RWPE1 (cell line): Measurements from ENCODE around the gene COMMD10.
"Not testable (repeated sequence)": the region's sequence is repeated elsewhere in the genome, so short reads cannot be mapped to it uniquely, and the experiment has no call there.

Experiments
- CTCF ChIA-PET: fragments of 350-600 bp; sonication (Branson Sonifier 250); formaldehyde crosslinking; extraction: SDS; loops from one replicate; lab custom pipeline; 2021; lab: Yijun Ruan, JAX
- POLR2A ChIA-PET: fragments of 400-600 bp; formaldehyde crosslinking; extraction: SDS; loops from one replicate; lab custom pipeline; 2020; ENCODE audit warnings: antibody characterized with exemption; ENCODE audit not compliant: low non-redundant PET; lab: Yijun Ruan, JAX
- DNase-seq: peaks from one replicate; pipeline ENCODE4 v3.0.0; 2012; ENCODE audit warnings: low spot score
- H3K27ac ChIP-seq: fragments of 450-650 bp; 2 replicates; pipeline ENCODE4 v1.5.1; 2017
- TF ChIP-seq, protein P1 (sequence below): fragments of 450-650 bp; conservative IDR thresholded peaks from 2 replicates; pipeline ENCODE4 v1.5.1; 2017; ENCODE audit warnings: low read depth, mild to moderate bottlenecking

The COMMD10 gene

DNA sequence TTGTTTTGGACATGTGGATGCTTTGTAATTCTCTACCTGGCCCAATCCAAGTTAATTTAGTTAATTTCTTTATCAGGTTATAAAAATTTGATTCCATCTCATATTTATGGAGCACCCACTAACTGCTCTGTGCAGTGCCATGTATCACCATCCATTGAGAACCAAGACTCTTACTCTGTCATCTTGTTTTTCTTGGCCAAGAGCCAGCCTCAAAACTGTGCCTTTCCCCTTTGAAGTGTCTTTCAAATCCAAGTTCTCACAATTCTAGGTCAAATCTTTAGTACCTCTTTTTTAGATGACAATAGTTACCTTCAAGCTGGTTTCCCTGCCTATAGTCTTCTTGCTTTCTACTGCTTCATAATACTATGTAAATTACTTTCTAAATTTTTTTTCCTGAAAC lies 3.2 kb downstream of the COMMD10 start:
- DNase-seq = no peak
- no peak overlapping the region for H3K27ac ChIP-seq
- TF ChIP-seq, protein P1, sequence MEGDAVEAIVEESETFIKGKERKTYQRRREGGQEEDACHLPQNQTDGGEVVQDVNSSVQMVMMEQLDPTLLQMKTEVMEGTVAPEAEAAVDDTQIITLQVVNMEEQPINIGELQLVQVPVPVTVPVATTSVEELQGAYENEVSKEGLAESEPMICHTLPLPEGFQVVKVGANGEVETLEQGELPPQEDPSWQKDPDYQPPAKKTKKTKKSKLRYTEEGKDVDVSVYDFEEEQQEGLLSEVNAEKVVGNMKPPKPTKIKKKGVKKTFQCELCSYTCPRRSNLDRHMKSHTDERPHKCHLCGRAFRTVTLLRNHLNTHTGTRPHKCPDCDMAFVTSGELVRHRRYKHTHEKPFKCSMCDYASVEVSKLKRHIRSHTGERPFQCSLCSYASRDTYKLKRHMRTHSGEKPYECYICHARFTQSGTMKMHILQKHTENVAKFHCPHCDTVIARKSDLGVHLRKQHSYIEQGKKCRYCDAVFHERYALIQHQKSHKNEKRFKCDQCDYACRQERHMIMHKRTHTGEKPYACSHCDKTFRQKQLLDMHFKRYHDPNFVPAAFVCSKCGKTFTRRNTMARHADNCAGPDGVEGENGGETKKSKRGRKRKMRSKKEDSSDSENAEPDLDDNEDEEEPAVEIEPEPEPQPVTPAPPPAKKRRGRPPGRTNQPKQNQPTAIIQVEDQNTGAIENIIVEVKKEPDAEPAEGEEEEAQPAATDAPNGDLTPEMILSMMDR = no peak
- POLR2A ChIA-PET = no interaction called here
- CTCF ChIA-PET = interaction anchor here (0.6 kb wide), 1 partner anchor 1144 kb away, joined by 3 read pairs; no protein-coding TSS in a partner anchor

DNA sequence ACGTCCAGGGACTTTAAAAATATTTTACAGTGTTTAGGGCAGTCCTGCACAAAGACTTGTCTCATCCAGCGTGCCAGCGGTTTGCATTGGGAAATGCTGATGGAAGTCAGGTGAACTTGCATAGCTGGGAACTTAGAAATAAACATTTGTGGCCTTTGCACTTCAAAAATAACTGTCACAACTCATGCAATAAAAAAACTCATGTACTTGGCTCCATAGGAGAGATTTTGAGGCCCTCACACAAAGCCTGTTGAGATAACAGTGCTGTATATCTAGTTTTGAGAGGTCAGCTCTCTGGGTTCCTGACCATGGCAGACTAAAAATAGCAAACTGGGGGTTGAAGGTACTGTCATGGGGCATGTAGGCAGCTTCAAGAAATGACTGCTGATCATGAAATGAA lies 5.5 kb downstream of the COMMD10 start:
- ChIA-PET CTCF (no interaction called here), POLR2A (no interaction called here)
- no peak for DNase-seq
- H3K27ac ChIP-seq = no peak overlapping the region
- TF ChIP-seq, protein P1 = no peak

DNA sequence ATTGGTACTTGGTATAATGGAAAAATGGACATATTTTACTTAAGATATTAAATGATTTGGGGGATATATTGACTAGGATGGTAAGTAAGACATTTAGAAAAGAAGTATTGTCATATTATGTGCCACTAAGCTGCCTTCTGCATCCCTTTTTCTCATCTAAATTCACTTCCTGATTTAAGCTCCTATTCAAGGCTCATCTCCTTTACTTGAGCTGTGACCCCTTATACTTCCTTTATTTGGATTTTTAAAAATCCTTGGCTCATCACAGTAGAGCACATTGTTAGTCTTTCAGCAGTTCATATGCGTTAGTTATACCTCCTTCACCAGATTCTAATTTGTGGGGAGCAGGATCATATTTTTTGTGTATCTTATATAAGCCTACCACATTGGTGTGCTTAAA lies 6.6 kb downstream of the COMMD10 start:
- no peak overlapping the region for H3K27ac ChIP-seq
- CTCF ChIA-PET = interaction anchor here (0.6 kb wide), 1 partner anchor 357 kb away, joined by 3 read pairs; no protein-coding TSS in a partner anchor
- POLR2A ChIA-PET = no interaction called here
- TF ChIP-seq, protein P1 = no peak
- DNase-seq = no peak

DNA sequence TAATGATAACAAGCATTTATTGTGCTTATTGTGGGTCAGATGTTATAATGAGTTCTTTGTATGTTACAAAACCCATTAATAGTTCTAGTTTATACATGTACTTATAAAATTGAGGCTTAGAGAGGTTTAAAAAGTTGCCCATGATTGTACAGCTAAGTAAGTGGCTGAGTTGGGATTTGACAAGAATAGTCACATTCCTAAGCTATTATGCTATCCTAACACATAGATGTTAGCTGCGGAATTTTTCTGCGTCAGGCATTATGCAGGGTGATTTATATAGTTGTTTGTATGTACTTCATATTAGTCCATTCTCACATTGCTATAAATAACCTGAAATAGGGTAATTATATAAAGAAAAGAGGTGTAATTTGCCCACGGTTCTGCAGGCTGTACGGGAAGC lies 12.5 kb downstream of the COMMD10 start:
- H3K27ac ChIP-seq = no peak overlapping the region
- ChIA-PET POLR2A (no interaction called here), CTCF (interaction anchor here (0.6 kb wide), 1 partner anchor 1022 kb away, joined by 3 read pairs; no protein-coding TSS in a partner anchor)
- TF ChIP-seq, protein P1 = no peak
- peak; percentile 49 for DNase-seq

DNA sequence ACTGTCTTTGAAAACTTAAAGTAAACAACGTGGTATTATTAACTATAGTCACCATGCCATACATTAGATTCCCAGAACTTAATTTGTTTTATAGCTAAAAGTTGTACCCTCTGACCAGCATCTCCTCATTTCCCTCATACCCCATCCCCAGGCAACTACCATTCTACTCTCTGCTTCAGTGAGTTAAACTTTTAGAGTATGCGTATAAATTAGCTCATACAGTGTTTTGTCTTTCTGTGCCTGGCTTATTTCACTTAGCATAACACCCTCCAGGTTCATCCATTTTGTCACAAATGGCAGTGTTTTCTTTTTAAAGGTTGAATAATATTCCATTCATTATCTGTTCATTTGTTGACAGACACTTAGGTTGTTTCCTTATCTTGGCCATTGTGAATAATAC lies 14.2 kb downstream of the COMMD10 start:
- ChIA-PET CTCF (no interaction called here), POLR2A (no interaction called here)
- H3K27ac ChIP-seq = no peak overlapping the region
- TF ChIP-seq, protein P1 = no peak
- no peak for DNase-seq

DNA sequence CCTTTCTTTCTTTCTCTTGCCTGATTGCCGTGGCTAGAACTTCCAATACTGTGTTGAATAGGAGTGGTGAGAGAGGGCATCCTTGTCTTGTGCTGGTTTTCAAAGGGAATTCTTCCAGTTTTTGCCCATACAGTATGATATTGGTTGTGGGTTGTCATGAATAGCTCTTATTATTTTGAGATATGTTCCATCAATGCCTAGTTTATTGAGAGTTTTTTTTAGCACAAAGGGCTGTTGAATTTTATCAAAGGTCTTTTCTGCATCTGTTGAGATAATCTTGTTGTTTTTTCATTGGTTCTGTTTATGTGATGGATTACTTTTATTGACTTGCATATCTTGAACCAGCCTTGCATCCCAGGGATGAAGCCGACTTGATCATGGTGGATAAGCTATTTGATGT lies 20.1 kb downstream of the COMMD10 start:
- DNase-seq, CTCF ChIA-PET, POLR2A ChIA-PET, H3K27ac ChIP-seq: not testable (repeated sequence)

DNA sequence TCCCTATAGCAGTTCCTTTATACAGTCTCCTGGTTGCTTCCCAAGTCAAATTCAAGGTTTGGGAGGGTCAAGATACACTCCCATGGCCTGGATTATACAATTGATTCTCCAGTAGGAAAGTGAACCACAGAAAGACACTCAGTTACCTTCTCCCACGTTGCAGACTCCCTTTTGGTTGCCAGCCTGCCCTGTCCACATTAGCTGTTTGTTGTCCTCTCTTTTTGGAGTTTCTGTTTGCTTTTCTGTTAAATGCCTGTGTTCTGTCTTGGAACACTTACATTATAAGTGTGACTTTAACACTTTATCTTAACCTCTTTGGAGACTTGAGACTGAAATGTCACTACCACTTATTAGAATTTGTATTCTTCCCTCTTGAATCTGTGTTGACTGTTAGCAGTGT lies 30.3 kb downstream of the COMMD10 start:
- DNase-seq = no peak
- TF ChIP-seq, protein P1 = no peak
- POLR2A ChIA-PET = no interaction called here
- CTCF ChIA-PET = no interaction called here
- no peak overlapping the region for H3K27ac ChIP-seq
